ENCODE results near the gene CAMTA2.

CAMTA2 gene

DNA sequence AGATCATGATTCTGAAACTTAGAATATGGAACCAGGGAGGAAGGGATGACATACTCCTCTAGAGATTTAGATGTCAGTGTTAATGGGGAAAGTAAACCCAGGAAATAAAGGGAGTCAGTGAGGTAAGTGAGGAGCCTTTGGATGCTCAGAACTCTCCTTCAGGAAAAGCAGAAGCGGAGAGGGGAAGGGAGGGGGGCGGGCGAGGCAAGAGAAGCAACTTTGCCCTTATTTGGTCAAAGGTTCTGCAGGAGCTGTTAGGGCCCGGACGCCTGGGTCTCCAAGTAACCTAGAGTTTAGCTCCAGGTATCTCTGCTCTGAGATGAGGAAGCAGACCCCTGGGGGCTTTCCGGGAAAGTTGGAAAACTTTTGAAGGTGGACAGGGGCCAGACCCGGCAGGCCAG, 40.5 kb downstream of the CAMTA2 start:
- TF ChIP-seq, protein P1, sequence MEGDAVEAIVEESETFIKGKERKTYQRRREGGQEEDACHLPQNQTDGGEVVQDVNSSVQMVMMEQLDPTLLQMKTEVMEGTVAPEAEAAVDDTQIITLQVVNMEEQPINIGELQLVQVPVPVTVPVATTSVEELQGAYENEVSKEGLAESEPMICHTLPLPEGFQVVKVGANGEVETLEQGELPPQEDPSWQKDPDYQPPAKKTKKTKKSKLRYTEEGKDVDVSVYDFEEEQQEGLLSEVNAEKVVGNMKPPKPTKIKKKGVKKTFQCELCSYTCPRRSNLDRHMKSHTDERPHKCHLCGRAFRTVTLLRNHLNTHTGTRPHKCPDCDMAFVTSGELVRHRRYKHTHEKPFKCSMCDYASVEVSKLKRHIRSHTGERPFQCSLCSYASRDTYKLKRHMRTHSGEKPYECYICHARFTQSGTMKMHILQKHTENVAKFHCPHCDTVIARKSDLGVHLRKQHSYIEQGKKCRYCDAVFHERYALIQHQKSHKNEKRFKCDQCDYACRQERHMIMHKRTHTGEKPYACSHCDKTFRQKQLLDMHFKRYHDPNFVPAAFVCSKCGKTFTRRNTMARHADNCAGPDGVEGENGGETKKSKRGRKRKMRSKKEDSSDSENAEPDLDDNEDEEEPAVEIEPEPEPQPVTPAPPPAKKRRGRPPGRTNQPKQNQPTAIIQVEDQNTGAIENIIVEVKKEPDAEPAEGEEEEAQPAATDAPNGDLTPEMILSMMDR (IDR thresholded peaks at IDR 0.05; ENCODE audit: insufficient read depth, low read depth, low read length, missing control alignments): no peak
- no peak for DNase-seq (ENCODE audit: low read depth)
- peak overlapping the region; percentile 77 for H3K4me3 ChIP-seq (ENCODE audit: low read length)

DNA sequence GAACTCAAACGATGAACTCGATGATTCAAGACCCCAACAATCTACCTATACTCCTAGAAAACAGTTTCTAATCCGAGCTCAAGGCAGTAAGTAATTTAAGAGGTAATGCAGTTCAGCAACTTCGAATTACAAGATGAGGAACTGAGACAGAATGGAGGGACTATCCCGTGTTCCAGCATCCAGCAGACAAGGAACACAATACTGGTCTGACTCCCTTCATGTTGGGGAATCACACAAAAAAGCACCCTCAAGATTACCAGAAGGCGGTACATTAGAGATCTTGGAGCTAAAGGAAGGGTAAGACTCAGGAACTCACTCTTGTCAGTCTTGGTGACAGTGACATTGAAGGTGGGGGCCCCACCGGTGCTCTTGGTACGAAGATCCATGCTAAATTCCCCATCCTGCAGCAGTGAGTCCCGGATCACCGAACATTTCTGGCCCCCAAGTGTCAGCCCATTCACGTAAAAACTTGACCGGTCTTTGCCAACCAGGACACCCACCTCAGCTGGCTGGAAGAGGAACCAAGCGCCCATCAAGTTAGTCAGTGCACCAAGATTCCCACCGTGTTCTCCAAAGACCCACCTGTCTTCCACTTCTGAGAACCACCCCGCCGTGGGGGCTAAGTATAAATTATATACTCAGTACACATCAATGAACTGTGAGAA, 41.0 kb downstream of the CAMTA2 start:
- TF ChIP-seq, protein P1 (IDR thresholded peaks at IDR 0.05; ENCODE audit: insufficient read depth, low read depth, low read length, missing control alignments): no peak
- no peak for DNase-seq (ENCODE audit: low read depth)
- peak overlapping the region; percentile 77 for H3K4me3 ChIP-seq (ENCODE audit: low read length)

DNA sequence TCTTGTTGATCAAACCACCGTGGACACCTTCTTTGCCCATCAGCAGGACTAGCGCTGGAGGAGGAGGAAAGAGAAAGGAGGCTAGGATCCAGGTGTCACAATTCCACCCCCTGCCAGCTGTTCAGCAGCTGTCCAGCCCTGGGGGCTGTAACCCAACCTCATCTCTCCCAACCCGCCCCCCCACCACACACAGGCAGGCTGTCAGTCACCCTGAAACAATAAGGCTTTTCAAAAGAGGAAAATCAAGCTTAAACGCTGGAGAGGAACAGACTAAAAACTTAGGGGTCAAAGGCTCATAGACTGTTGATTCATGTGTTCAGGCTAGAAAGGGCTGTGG, 41.6 kb downstream of the CAMTA2 start:
- peak overlapping the region; percentile 77 for H3K4me3 ChIP-seq (ENCODE audit: low read length)
- DNase-seq (ENCODE audit: low read depth): no peak
- TF ChIP-seq, protein P1 (IDR thresholded peaks at IDR 0.05; ENCODE audit: insufficient read depth, low read depth, low read length, missing control alignments): no peak

DNA sequence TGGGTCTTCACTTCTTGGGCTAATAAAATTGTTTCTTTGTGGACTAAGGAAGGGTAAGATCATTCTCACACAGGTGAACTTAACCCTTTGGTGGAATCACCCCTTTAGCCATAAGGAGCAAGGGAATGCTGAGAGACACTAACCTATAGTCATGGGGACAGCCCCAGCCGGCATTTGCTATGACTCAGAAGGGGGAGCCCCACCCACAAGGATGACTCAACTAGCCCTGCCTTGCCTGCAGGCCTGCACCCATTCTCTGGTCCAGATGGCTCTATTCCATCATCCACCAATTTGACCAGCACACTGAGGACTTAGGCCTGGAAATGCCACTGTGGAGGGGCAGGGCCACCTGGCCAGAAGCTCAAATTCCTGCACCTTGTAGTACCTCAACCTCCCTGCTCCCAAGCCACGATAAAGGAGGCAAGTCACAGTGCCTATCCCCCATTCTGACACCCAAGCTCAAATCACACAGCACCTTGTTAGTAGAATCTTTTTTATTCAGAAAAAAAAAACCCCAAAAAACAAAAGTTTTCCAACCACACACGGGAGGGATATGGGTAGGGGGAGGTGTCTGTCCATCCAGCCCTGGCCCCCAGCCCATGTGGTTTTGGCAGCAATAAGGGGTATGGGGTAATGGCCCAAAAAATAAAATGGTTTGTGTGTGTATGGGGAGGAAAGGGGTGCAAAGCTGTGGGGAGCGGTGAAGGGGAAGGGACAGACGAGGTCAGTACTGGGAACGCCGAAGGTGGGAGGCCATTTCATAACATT, 42.1 kb downstream of the CAMTA2 start:
- peak; percentile 95 for DNase-seq (ENCODE audit: low read depth)
- TF ChIP-seq, protein P1 (IDR thresholded peaks at IDR 0.05; ENCODE audit: insufficient read depth, low read depth, low read length, missing control alignments): no peak
- H3K4me3 ChIP-seq (ENCODE audit: low read length): peak overlapping the region; percentile 9

DNA sequence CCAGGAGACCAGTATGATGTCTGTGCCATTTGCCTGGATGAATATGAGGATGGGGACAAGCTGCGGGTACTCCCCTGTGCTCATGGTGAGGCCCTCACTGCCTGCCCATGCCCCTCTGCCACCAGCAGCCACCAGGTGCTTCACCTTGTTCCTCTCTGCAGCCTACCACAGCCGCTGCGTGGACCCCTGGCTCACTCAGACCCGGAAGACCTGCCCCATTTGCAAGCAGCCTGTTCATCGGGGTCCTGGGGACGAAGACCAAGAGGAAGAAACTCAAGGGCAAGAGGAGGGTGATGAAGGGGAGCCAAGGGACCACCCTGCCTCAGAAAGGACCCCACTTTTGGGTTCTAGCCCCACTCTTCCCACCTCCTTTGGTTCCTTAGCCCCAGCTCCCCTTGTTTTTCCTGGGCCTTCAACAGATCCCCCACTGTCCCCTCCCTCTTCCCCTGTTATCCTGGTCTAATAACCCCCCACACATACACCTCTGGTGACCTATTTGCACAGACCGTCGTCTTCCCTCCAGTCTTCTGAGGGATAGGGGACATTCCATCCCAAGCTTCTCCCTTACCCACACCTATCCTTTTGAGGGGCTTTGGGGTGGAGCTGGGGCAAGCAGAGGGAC, 42.8 kb downstream of the CAMTA2 start:
- DNase-seq (ENCODE audit: low read depth): no peak
- TF ChIP-seq, protein P1 (IDR thresholded peaks at IDR 0.05; ENCODE audit: insufficient read depth, low read depth, low read length, missing control alignments): no peak
- H3K4me3 ChIP-seq (ENCODE audit: low read length): no peak overlapping the region

DNA sequence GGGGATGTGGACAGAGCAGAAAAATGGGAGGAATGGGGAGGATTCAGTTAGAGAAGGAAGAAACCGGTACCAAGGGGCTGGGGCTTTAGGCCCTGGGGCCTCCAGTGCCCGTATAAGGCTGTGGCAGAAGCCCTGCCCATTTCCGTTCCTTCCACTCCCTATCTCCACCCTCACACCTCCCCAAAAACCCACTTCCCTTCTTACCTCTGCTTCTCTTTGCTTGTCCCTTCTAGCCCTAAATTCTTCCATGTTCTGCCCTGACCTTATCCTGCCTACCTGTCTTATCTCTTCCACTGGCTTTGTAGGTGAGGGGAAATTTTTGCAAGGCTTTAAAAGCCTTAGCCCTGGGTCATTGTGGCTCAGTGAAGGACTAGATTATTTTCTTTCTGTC, 43.3 kb downstream of the CAMTA2 start:
- DNase-seq (ENCODE audit: low read depth): no peak
- no peak overlapping the region for H3K4me3 ChIP-seq (ENCODE audit: low read length)
- TF ChIP-seq, protein P1 (IDR thresholded peaks at IDR 0.05; ENCODE audit: insufficient read depth, low read depth, low read length, missing control alignments): no peak

All from epithelial cell of esophagus (primary cell).